ENCODE data around the gene TCAIM.

TCAIM gene

DNA sequence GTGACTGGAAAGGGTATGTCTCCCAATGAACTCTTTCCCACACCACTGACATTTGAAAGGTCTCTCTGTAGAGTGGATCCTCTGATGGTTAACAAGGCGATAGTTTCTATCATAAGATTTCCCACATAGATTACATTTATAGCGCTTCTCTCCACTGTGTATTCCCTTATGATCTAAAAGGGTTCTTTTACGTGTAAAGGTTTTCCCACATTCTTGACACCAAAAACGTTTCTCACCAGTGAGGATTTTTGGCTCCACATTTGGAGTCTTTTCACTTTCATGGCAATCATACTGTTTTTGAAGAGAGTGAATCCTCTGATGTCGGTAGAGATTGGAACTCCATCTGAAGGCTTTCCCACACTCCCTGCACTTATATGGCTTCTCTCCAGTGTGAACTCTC is 108.4 kb downstream of the TCAIM start:
- DNase-seq, result no peak

DNA sequence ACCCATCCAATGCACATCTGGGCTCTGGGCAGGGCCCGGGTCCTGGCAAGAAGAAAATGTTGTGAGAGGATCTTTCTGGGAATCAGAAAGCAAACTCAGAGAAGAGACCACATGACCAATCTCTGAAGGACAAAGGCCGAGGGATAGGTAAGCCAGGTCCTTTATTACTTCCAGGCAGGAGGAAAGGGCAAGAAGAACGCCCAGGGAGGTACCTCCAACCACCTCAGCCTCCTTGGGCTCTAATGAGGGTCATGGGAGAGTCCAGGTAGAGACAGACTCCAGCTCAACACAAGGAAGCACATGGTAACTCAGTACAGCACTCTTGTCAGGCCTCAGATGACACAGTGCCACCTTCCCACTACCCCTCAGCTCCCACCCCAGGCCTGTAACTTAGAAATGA is 112.9 kb downstream of the TCAIM start:
- DNase-seq, result no peak

DNA sequence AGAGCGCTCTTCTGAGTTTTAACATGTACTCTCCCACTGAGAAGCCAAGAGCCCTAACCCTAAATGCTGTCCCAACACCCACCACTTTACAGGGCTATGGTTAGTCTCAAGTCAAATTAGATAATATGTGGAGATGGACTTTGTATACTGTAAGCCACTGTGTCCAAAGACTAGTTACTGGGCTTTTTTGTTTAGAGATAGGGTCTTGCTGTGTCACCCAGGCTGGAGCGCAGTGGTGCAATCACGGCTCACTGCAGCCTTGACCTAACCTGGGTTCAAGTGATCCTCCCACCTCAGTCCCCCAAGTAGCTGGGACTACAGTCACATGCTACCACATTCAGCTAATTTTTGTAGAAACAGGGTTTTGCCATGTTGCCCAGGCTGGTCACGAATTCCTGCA is 115.7 kb downstream of the TCAIM start:
- no peak for DNase-seq

DNA sequence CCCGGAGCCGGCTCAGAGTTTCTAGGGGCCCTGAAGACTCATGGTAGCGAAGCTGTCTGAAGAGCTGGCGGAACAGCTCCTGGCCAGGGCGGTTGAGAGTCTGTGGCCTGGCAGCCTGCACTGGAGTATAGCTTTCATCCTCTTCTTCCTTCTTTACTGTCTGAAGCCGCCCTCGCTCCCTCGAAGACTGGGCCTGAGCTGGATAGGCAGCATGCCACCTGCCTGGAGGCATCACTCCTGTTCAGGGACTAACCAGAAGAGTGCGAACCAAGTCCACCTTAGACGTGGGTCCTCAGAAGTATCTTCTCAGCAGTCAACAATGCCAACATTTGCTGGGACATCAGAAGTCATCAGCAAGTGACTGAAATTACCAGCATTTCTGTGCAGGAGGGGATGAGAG is 116.8 kb downstream of the TCAIM start:
- no peak for DNase-seq
